Osteoblast (primary cell): ENCODE results near the gene UQCRC2. TPM values are rescaled to one million over a fixed set of nuclear protein-coding genes. Genes with fewer than 3 reads are reported as not detected.
"Not testable (repeated sequence)": the region's sequence is repeated elsewhere in the genome, so short reads cannot be mapped to it uniquely, and the experiment has no call there.

Source experiments
- DNase-seq: peaks from one replicate; pipeline ENCODE4 v3.0.0; 2011; ENCODE audit warnings: low spot score, mixed read lengths; ENCODE audit not compliant: insufficient read length; ENCODE audit errors: missing footprints
- H2AFZ ChIP-seq: 2 replicates; pipeline ENCODE4 v1.6.0; 2011; ENCODE audit warnings: mild to moderate bottlenecking, low read length
- H3K27ac ChIP-seq: 2 replicates; pipeline ENCODE4 v1.5.1; 2011; ENCODE audit warnings: mild to moderate bottlenecking, low read depth, low read length, moderate library complexity
- H3K27me3 ChIP-seq: 2 replicates; pipeline ENCODE4 v1.6.0; 2012; ENCODE audit warnings: mild to moderate bottlenecking, control low read depth, inconsistent platforms, low read length, moderate library complexity; ENCODE audit not compliant: insufficient read depth
- H3K36me3 ChIP-seq: 2 replicates; pipeline ENCODE4 v1.5.1; 2011; ENCODE audit warnings: mild to moderate bottlenecking, low read length, control low read depth, moderate library complexity; ENCODE audit not compliant: insufficient read depth
- H3K4me1 ChIP-seq: 2 replicates; pipeline ENCODE4 v1.5.1; 2011; ENCODE audit warnings: mild to moderate bottlenecking, low read length, control low read depth, moderate library complexity; ENCODE audit not compliant: insufficient read depth
- H3K4me2 ChIP-seq: 2 replicates; pipeline ENCODE4 v1.6.0; 2011; ENCODE audit warnings: mild to moderate bottlenecking, low read length; ENCODE audit not compliant: insufficient read depth
- H3K4me3 ChIP-seq: fragments of 200-600 bp; sonication (generic); 3 replicates; pipeline ENCODE4 v1.5.1; 2012; ENCODE audit warnings: mild to moderate bottlenecking, low read length, inconsistent platforms; ENCODE audit not compliant: insufficient read depth
- H3K79me2 ChIP-seq: 2 replicates; pipeline ENCODE4 v1.6.0; 2012; ENCODE audit warnings: mild to moderate bottlenecking, low read length, control low read depth, inconsistent platforms; ENCODE audit not compliant: insufficient read depth
- H3K9me3 ChIP-seq: 2 replicates; pipeline ENCODE4 v1.5.1; 2011; ENCODE audit warnings: low read depth, low read length, control low read depth
- H4K20me1 ChIP-seq: 2 replicates; pipeline ENCODE4 v1.6.0; 2012; ENCODE audit warnings: mild to moderate bottlenecking, low read length, control low read depth; ENCODE audit not compliant: insufficient read depth
- CTCF ChIP-seq: IDR thresholded peaks from 2 replicates; pipeline ENCODE4 v1.5.1; 2011; ENCODE audit warnings: mild to moderate bottlenecking, low read depth, low read length, moderate library complexity; ENCODE audit errors: extremely low read depth
- total RNA-seq: library from RNA; depleted of rRNA; stranded (reverse); fragments of >200 nt; gene quantifications from 2 replicates; pipeline ENCODE4 v1.2.3, GENCODE V29; 2012

The UQCRC2 gene
- total RNA-seq, 1 donor, result 157 TPM

- H3K36me3 ChIP-seq, result no peaks in the 10 kb centered on the region
- H3K27ac ChIP-seq, result no peak overlapping the region
- no peak for DNase-seq
- no peak overlapping the region for H3K4me3 ChIP-seq
- no peak overlapping the region for H2AFZ ChIP-seq
- no peaks in the 10 kb centered on the region for H3K4me1 ChIP-seq
- H4K20me1 ChIP-seq, result no peaks in the 10 kb centered on the region
- H3K79me2 ChIP-seq, result no peaks in the 10 kb centered on the region
- no peaks in the 10 kb centered on the region for H3K9me3 ChIP-seq
- H3K4me2 ChIP-seq, result no peak overlapping the region
- H3K27me3 ChIP-seq, result no peaks in the 10 kb centered on the region
- no peak for TF ChIP-seq CTCF
Observed at GRCh38 chr16:21994856-21995465, 41.8 kb downstream of the UQCRC2 start.

- no peaks in the 10 kb centered on the region for H3K27me3 ChIP-seq
- no peak overlapping the region for H3K4me3 ChIP-seq
- no peaks in the 10 kb centered on the region for H4K20me1 ChIP-seq
- H3K9me3 ChIP-seq, result no peaks in the 10 kb centered on the region
- no peak overlapping the region for H3K4me2 ChIP-seq
- H3K4me1 ChIP-seq, result peaks cover 10% of the 10 kb centered on the region
- no peak for DNase-seq
- no peak for TF ChIP-seq CTCF
- H2AFZ ChIP-seq, result no peak overlapping the region
- no peaks in the 10 kb centered on the region for H3K79me2 ChIP-seq
- H3K36me3 ChIP-seq, result no peaks in the 10 kb centered on the region
- no peak overlapping the region for H3K27ac ChIP-seq
Observed at GRCh38 chr16:21996923-21997696, 43.9 kb downstream of the UQCRC2 start.

- Histone ChIP-seq H3K4me3 (no peak overlapping the region), H3K9me3 (no peaks in the 10 kb centered on the region), H3K27ac (no peak overlapping the region), H3K79me2 (no peaks in the 10 kb centered on the region), H3K4me1 (peaks cover 10% of the 10 kb centered on the region), H3K4me2 (no peak overlapping the region), H3K36me3 (no peaks in the 10 kb centered on the region), H3K27me3 (no peaks in the 10 kb centered on the region), H4K20me1 (no peaks in the 10 kb centered on the region), H2AFZ (no peak overlapping the region)
- DNase-seq, result no peak
- TF ChIP-seq CTCF, result no peak
Observed at GRCh38 chr16:21997697-21998480, 44.7 kb downstream of the UQCRC2 start.

GRCh38 chr16:22001591-22001990 is 48.4 kb downstream of the UQCRC2 start:
- H3K27me3 ChIP-seq, result peaks cover 4% of the 10 kb centered on the region
- H3K79me2 ChIP-seq, result no peaks in the 10 kb centered on the region
- H3K9me3 ChIP-seq, result no peaks in the 10 kb centered on the region
- H3K27ac ChIP-seq, result no peak overlapping the region
- peak overlapping the region; percentile 84 for H3K4me2 ChIP-seq
- peak; percentile 73 for DNase-seq
- no peak overlapping the region for H3K4me3 ChIP-seq
- H2AFZ ChIP-seq, result no peak overlapping the region
- no peak for TF ChIP-seq CTCF
- H4K20me1 ChIP-seq, result no peaks in the 10 kb centered on the region
- H3K4me1 ChIP-seq, result peaks cover 10% of the 10 kb centered on the region
- no peaks in the 10 kb centered on the region for H3K36me3 ChIP-seq

- peaks cover 11% of the 10 kb centered on the region for H3K4me1 ChIP-seq
- H3K4me3 ChIP-seq, H3K36me3 ChIP-seq, H3K9me3 ChIP-seq, H4K20me1 ChIP-seq, H3K27ac ChIP-seq, H2AFZ ChIP-seq, H3K27me3 ChIP-seq, H3K79me2 ChIP-seq, DNase-seq, H3K4me2 ChIP-seq: not testable (repeated sequence)
Observed at GRCh38 chr16:22002047-22002446, 48.9 kb downstream of the UQCRC2 start.
